GM18909 (cell line): ENCODE results near the gene CHORDC1.
"Not testable (repeated sequence)": the region's sequence is repeated elsewhere in the genome, so short reads cannot be mapped to it uniquely, and the experiment has no call there.

Experiments
- ATAC-seq: cut with Tn5 transposase; IDR thresholded peaks from one replicate; pipeline ENCODE4 v1.9.1; 2021; ENCODE audit warnings: mild to moderate bottlenecking; ENCODE audit not compliant: unreplicated experiment, poor library complexity

Gene CHORDC1

DNA sequence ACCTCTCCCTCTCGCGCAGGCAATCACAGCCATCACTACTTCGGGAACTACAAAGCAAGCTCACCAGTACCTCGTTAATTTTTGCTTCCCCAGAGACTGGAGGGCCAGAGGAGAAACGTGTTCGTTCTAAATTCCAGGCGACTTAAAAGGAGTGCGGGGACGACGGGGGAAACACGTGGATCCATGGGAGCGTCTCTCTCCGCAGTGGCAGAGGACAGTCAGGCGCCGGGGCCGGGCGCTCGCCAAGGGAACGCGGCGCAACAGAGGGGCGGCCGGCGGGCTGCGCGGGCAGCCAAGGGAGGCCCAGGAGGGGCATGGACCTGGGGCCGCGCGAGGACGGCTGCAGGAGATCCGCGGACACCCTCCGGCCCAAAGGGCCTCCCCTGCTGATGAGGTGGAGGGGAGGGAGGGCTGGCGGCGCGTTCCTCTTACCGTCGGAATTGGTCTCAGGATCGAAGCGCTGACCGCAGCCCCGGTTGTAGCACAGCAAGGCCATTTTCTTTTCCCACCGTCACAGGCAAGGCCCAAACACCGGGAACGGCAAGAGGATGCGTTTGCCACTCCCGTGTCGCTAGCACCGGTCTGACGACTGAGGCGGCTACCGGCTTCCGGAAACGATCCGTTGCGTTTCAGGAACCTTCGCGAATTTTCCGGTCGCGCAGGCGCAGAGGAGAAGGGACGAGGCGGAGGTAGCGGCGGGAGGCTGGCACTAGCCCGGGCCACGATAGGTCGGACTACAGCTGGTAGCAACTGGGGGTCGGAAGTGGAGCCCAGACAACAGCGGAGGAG, at the start of gene CHORDC1:
CHORDC1 (minus strand) TSS at position 591 of the 789 bp plus-strand sequence; CDS start at position 496, 95 bp downstream.
- peak; percentile 93 for ATAC-seq

DNA sequence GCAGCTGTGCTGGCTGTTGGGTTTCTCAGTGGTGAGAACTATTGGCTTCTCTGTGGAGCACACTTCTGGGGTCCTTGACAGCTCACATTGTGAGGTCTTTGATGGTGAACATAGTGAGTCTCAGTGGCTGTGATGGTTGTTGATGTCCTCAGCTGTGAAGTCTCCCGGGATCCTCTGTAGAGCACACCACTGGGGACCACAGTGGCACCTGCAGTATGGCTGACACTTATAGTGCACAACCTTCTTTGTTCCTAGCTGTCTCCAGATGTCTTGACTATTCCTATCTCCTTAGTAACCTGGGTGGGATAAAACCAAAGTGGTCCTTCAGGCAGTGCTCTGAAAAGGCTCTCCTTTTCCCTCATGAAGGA, 34.3 kb upstream of the CHORDC1 start:
- no peak for ATAC-seq

DNA sequence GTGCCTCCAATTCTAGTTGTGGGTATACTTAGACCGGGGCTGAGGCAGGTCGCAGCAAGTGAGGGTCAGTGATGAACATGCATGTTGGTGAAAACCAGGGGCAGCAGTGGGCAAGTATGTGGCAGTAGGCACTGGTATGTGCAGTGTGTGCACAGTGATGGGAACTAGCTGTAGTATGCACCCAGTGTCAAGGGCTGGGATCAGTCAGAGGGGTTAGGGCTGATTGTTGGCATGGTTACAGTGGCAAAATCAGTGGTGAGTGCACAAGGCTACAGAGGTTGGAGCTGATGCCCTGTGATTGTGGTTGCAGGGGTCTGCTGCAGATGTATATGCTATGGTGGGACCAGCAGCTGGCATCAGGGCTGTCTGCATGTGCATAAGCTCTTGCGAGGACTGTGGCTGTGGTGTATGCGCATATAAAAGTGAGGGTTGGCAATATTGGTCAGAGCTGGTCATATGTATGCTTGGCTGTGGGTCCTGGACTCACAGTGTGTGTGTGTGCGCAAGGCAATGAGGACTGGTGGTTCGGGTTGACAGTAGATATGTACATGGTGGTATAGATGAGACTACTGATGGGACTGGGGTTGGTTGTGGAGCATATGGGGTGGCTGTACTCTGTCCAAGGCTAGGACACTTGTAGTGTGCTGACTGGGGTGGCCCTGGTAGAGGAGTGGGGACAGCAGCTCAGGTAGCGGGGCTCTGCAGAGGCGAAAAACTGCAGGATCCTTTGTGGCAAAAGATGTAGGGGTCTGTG, 33.7 kb upstream of the CHORDC1 start:
- ATAC-seq = no peak

DNA sequence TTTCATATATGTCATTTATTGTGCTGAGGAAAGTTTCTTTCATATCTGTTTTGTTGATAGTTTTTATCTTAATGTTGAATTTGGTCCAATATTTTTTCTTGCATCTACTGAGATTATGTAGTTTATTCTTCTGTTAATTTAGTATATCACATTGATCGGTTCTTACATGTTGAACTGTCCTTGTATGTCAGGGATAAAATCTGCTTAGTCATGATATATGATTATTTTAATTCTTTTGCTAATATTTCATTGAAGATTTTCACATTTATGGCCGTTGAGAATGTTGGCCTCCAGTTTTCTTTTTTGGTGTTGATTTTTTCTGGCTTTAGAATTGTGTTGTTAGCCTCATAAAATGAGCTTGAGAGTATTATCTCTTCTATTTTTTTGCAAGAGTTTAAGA, 31.2 kb upstream of the CHORDC1 start:
- no peak for ATAC-seq

DNA sequence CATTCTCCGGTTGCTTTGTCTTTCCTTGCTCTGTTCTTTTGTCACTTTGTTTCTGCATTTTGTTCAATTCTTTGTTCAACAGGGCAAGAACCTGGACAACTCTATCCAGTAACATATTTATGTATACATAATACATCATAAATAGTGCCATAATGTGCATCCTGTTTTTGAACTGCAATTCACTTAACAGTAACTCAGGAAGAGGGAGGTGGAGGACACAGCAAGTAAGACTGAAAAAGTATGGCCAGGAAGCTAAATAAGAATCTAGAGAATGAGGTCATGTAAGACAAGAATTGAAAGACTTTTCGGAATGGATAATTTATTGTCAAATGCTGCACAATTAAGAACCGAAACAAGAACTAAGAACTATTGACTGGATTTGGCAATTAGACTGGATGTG, 29.2 kb upstream of the CHORDC1 start:
- peak; percentile 38 for ATAC-seq

DNA sequence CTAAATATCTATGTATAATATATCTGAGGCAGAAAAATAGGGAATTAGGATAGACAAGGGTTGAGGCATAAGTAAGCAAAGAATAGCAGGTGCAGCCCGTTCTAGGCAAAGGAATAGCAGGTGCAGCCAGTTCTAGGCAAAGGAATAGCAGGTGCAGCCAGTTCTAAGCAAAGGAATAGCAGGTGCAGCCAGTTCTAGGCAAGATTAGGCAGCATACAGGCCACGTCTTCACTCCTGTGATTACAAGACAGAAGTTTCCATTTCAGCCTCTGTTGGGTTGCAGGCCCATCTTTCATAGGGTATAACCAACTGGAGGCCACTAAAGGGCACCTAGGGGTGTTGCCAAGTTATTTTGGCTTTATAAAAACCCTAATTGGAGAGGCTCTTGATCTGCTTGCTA, 28.8 kb upstream of the CHORDC1 start:
- peak; percentile 46 for ATAC-seq

DNA sequence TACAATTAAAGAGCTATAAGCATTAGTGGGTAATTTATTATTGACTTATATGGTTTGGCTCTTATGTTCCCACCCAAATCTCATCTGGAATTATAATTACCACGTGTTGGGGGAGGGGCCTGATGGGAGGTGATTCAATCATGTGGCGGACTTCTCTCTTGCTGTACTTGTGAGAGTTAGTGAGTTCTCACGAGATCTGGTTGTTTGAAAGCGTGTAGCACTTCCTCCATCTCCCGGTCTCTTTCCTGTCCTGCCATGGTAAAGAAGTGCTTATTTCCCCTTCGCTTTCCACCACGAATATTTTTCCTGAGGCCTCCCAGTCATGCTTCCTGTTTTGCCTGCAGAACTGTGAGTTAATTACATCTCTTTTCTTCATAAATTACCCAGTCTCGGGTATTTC, 28.1 kb upstream of the CHORDC1 start:
- ATAC-seq = no peak

DNA sequence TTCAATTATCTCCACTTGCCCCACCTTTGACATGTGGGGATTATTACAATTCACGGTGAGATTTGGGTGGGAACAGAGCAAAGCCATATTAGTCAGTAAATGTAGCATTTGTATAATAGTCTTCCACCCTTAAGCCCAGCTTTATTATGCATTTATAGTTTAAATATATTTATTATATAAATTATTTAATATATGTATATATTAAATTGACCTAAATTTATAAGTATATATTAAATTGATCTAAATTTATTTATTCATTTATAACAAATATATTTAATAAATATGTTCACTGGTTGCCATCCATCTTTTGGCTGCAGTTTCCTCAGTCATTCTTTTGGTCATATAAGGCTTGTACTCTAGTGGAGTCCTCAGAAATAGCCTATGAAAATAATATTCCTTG, 23.6 kb upstream of the CHORDC1 start:
- ATAC-seq = no peak

DNA sequence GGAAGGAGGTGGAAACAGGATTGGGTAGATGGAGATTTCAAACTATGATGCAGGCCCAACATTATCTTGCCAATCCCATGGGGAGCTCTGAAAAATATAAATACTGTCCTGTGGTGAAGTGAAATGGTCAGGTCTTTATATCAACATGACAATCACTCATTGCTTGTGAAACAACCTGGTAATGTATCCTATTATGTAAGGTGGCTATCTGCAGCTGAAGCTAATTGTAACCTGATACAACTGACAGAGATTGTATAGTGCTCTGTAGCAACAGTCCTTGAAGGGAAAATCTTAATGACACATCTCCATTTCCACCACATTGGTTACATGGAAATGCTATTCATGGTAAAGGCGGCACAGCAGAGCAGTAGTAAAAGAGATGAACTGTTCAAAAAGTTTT, 20.7 kb upstream of the CHORDC1 start:
- ATAC-seq = no peak

DNA sequence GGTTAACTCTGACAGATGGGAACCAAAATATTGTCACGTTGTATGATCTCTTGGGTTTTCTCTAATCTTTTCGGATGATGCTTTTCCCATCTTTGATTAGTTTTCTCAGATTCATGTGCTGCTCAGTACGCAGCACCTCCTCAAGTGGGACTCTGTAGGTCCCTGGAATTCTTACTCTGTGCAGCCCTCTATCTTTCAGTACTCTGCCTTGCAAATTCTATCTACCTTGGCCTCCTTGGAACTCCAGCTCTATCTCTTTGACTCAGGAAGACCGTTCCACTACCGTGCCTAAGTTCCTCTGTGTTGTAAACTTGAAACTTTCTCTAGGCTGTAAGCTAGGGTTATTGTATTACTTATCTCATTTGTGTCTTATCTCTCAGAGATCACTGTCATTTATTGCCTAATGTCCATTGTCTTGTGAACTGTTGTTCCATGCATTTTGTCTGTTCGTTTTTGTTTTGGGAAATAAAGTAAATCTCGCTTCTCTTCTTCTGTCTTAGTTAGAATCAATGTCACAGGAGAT, 20.1 kb upstream of the CHORDC1 start:
- no peak for ATAC-seq

DNA sequence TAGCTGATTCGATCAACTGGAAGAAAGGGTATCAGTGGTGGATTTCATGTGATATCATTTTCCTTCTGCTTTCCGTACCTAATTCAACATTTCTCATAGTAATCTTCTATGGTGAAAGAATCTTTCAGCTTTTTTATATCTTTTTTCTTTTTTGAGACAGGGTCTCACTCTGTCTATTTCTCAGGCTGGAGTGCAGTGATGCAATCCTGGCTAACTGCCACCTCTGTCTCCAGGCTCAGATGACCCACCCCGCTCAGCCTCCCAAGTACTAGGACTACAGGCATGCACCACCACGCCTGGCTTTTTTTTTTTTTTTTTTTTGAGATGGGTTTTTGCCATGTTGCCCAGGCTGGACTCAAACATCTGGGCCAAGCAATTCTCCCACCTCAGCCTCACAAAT, 18.6 kb upstream of the CHORDC1 start:
- no peak for ATAC-seq

DNA sequence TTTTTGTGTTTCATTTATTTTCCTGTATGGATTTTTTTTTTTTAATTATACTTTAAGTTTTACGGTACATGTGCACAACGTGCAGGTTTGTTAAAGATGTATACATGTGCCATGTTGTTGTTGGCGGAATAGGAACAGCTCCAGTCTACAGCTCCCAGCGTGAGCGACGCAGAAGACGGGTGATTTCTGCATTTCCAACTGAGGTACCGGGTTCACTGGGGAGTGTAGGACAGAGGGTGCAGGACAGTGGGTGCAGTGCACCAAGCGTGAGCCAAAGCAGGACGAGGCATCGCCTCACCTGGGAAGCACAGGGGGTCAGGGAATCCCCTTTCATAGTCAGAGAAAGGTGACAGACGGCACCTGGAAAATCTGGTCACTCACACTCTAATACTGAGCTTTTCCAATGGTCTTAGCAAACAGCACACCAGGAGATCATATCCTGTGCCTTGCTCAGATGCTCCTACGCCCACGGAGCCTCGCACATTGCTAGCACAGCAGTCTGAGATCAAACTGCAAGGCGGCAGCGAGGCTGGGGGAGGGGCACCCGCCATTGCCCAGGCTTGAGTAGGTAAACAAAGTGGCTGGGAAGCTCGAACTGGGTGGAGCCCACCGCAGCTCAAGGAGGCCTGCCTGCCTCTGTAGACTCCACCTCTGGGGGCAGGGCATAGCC, 17.3 kb upstream of the CHORDC1 start:
- ATAC-seq = not testable (repeated sequence)

DNA sequence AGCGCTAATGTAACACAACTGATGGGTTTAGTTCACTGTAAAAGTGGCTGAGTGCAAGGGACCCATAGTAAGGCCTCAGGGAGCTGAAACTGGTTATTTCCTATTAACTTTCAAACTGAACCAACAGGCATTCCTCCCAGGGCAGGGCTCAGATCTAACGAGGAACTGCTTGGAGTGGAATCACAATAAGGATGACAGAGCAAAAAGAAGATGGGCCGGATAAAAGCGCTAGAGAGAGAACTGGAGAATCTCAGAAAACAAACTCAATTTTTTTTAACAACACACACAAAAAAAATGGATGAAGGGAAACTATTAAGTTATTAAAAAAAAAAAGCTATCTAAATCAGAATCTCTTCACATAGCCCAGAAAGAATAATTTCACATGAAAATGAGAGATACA, 14.2 kb upstream of the CHORDC1 start:
- ATAC-seq = no peak

DNA sequence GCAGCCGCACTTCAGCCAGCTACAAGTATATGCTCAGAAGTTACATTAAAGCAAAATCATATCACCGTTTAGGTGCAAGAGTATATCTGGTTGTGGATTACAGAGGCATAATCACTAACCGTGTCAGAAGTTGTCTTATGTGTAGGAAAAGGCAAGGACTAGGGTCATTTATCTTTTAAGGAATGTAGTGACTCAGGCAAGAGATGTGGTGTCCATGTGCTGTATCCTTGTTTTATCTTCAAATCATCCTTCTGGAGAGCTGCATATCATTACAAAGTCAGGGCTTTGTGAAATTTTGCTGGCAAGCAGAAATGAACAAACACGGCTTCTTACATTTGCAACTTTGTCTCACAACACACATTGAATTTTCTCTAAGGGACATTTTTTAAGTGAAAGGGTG, 12.7 kb upstream of the CHORDC1 start:
- ATAC-seq = no peak

DNA sequence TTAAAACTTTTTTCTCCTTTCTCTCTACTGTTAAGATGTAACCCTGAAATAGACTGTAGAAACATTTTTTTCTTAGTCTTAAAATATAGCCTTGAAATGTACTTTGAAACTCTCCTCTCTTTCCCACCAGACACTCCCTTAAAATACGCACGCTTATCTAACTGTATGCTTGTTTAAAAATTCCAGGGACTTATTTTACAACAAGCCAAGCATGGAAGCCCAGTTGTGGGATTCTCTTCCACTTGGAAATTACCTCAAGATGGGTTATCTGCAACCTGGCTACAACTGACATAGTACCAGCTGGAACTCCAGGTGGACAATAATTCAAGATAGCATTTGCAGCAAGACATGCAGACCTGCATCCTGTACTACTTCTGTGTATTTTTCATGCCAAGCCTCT, 12.1 kb upstream of the CHORDC1 start:
- no peak for ATAC-seq

DNA sequence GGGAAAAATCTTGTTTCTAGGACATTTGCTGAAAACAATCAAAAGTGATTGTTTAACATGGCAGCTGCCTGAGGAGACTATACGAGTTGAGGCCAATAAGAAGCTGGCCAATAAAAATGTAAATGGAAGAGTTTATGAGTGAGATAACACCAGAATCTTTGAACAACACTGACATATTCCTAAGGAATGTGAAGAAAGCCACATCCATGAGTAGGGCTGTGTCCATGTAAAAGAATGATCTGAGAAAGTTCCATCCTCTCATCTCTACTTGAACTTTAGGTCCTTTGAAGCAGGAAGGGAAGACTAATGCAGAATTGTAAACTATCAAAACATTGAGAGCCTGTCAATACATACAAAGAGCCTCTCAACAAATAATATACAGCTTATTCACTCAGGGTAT, 6.9 kb upstream of the CHORDC1 start:
- ATAC-seq = no peak

DNA sequence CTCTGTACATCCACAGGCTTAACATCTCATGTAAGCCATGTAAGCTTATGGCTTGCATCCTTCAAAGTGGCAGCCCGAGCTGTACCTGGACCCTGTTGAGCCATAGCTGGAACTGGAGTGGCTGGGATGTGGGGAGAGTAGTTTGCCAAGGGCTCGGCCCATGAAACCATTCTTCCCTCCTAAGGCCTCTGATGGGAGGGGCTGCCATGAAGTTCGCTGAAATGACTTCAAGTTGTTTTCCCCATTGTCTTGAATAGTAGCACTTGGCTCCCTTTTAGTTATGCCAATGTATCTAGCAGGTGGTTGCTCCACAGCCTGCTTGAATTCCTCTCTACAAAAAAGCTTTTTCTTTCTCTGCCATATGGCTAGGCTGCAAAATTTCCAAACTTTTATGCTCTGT, 5.2 kb upstream of the CHORDC1 start:
- ATAC-seq = no peak

DNA sequence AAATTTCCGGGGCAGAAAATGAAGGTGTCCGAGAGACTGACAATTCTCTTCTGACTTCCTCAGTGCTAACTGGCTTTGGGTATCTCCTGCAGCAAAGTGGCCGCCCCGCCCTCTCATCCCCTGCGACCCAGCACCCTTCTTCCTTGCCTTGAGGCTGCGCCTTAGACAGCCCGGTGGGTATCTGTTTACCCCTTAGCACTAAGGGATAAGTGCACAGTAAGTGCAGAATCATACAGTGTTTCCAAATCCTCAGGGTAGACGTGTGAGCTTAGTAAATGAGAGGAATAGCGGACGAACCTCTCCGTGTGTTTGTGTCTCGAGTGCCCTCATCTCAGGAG, 368 bp upstream of the CHORDC1 start:
- no peak for ATAC-seq

DNA sequence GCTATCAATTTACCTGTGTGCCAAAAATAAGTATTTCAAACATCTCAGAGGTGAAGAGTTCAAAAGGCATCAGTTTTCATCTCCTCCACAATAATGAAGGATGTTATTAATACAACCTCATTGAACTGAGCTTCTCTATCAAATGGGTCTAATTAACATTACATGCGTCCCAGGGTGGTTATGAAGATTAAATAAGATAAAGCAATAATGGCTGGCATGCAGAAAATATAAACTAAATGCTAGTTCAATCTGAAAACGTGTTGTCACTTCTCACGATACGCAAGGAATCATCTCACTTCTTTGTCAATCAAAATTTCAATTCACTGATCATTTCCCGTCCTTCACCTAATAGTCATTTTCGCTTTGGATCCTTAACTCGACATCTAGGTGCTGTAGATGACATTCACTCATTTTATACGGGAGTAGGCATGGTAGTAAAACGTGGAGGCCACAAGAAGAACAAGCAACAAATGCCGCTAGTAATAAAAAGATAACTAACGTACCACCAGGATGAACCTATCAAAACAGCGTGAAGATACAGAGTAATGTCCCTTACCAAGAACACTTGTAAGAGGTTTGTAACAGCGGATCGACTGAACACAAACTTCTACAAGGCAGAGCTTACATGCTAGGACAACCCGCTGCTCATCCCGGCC, 918 bp downstream of the CHORDC1 start:
- no peak for ATAC-seq

DNA sequence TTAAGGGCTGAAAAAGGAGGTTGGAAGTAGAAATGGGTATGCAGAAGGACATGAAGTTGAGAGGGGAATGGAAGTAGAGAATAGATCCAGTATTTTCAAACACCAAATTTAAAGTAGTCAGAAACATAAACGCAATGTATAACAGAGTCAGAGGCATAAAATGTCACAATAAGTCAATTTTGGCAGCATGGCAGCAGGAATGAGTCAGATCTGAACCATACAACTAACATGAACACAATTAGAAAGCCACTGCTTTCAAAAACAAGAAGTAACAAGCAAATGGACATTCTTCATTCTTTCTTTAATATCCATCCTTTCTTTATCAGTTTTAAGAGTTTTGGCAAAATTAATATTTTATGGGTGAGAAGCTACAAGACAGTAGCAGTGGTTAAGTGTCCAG, 2.5 kb downstream of the CHORDC1 start:
- no peak for ATAC-seq

DNA sequence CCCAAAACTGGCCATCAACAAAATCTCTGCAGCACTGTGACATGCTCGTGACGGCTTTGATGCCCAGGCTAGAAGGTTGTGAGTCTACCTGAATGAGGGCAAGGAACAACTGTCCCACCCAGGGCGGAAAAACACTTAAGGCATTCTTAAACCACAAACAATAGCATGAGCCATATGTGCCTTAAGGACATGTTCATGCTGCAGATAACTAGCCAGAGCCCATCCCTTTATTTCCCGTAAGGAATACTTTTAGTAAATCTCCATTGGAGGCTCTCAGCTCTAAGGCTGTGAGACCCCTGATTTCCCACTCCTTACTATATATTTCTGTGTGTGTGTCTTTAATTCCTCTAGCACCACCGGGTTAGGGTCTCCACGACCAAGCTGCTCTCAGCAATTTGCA, 3.4 kb downstream of the CHORDC1 start:
- no peak for ATAC-seq
